Measurements from ENCODE around the gene C16orf86.

Gene C16orf86

GRCh38 chr16:67666559-67667452, at the start of gene C16orf86, which contains the start of gene ENKD1:
Gene C16orf86, plus strand, starts transcription at chr16:67666814. Its CDS starts 157 bp downstream, at chr16:67666971.
Gene ENKD1, minus strand, starts transcription at chr16:67666750. Its CDS starts 308 bp downstream, at chr16:67666442.
- peak; percentile 57 to 75 for DNase-seq (ENCODE audit: low read depth in 1 of 2, low spot score in 1 of 2)

- DNase-seq (ENCODE audit: low read depth in 1 of 2, low spot score in 1 of 2) = no peak
These were observed 38.4 kb upstream of the C16orf86 start for GRCh38 chr16:67628216-67628615.

- no peak for DNase-seq (ENCODE audit: low read depth in 1 of 2, low spot score in 1 of 2)
These were observed 34.0 kb upstream of the C16orf86 start for GRCh38 chr16:67632415-67633172.

GRCh38 chr16:67636713-67637112, 29.9 kb upstream of the C16orf86 start:
- no peak for DNase-seq (ENCODE audit: low read depth in 1 of 2, low spot score in 1 of 2)

- DNase-seq (ENCODE audit: low read depth in 1 of 2, low spot score in 1 of 2) = no peak
These were observed 29.0 kb upstream of the C16orf86 start for GRCh38 chr16:67637625-67638024.

GRCh38 chr16:67641779-67642708, 24.6 kb upstream of the C16orf86 start:
- DNase-seq (ENCODE audit: low read depth in 1 of 2, low spot score in 1 of 2) = no peak

GRCh38 chr16:67644038-67644437, 22.6 kb upstream of the C16orf86 start:
- DNase-seq (ENCODE audit: low read depth in 1 of 2, low spot score in 1 of 2) = no peak

- no peak for DNase-seq (ENCODE audit: low read depth in 1 of 2, low spot score in 1 of 2)
These were observed 21.1 kb upstream of the C16orf86 start for GRCh38 chr16:67645397-67646121.

- DNase-seq (ENCODE audit: low read depth in 1 of 2, low spot score in 1 of 2) = no peak
These were observed 19.4 kb upstream of the C16orf86 start for GRCh38 chr16:67647111-67647651.

GRCh38 chr16:67647681-67648080, 18.9 kb upstream of the C16orf86 start:
- DNase-seq (ENCODE audit: low read depth in 1 of 2, low spot score in 1 of 2) = no peak

- no peak for DNase-seq (ENCODE audit: low read depth in 1 of 2, low spot score in 1 of 2)
These were observed 18.4 kb upstream of the C16orf86 start for GRCh38 chr16:67648088-67648763.

- DNase-seq (ENCODE audit: low read depth in 1 of 2, low spot score in 1 of 2) = no peak
These were observed 17.7 kb upstream of the C16orf86 start for GRCh38 chr16:67648764-67649407.

- no peak for DNase-seq (ENCODE audit: low read depth in 1 of 2, low spot score in 1 of 2)
These were observed 17.1 kb upstream of the C16orf86 start for GRCh38 chr16:67649494-67649931.

- no peak for DNase-seq (ENCODE audit: low read depth in 1 of 2, low spot score in 1 of 2)
These were observed 16.6 kb upstream of the C16orf86 start for GRCh38 chr16:67650023-67650422.

- no peak for DNase-seq (ENCODE audit: low read depth in 1 of 2, low spot score in 1 of 2)
These were observed 15.6 kb upstream of the C16orf86 start for GRCh38 chr16:67651039-67651438.

GRCh38 chr16:67651847-67652246, 14.8 kb upstream of the C16orf86 start:
- no peak for DNase-seq (ENCODE audit: low read depth in 1 of 2, low spot score in 1 of 2)

GRCh38 chr16:67652578-67653127, 14.0 kb upstream of the C16orf86 start:
- no peak for DNase-seq (ENCODE audit: low read depth in 1 of 2, low spot score in 1 of 2)

GRCh38 chr16:67653128-67653788, 13.4 kb upstream of the C16orf86 start:
- no peak for DNase-seq (ENCODE audit: low read depth in 1 of 2, low spot score in 1 of 2)

All from activated CD4-positive, alpha-beta T cell treated with anti-CD3 and anti-CD28 coated beads, Interleukin-2, amount 50 U/mL, for 24 hours (primary cell).